Kidney epithelial cell (primary cell): ENCODE results near the gene MTHFD1L. TPM values are rescaled to one million over a fixed set of nuclear protein-coding genes. Genes with fewer than 3 reads are reported as not detected.

Experiments used
- DNase-seq: peaks from one replicate; pipeline ENCODE4 v3.0.0-alpha.2; 2010; ENCODE audit warnings: low read depth
- H3K27me3 ChIP-seq: 2 replicates; pipeline ENCODE4 v1.6.0; 2011; ENCODE audit warnings: low read length; ENCODE audit not compliant: control insufficient read depth, insufficient read depth
- H3K36me3 ChIP-seq: 2 replicates; pipeline ENCODE4 v1.5.1; 2011; ENCODE audit warnings: low read length; ENCODE audit not compliant: control insufficient read depth, insufficient read depth
- H3K4me3 ChIP-seq: 2 replicates; pipeline ENCODE4 v1.5.1; 2011; ENCODE audit warnings: low read depth, mild to moderate bottlenecking, control low read depth, low read length
- CTCF ChIP-seq: IDR thresholded peaks from 2 replicates; pipeline ENCODE4 v1.5.1; 2011; ENCODE audit warnings: mild to moderate bottlenecking, moderate library complexity, low read length, control low read depth, inconsistent platforms; ENCODE audit not compliant: insufficient read depth, poor library complexity, severe bottlenecking
- total RNA-seq: library from RNA; depleted of rRNA; stranded (reverse); fragments of >200 nt; gene quantifications from 2 replicates; pipeline ENCODE4 v1.2.3, GENCODE V29; 2015

Gene MTHFD1L
- total RNA-seq, 1 donor from 2014 or later: 116 TPM

- no peak for TF ChIP-seq CTCF
- peaks cover 2% of the 10 kb centered on the region for H3K36me3 ChIP-seq
- no peak overlapping the region for H3K4me3 ChIP-seq
- no peak for DNase-seq
- H3K27me3 ChIP-seq: no peaks in the 10 kb centered on the region
Measured at GRCh38 chr6:150981669-150982068, 116.2 kb downstream of the MTHFD1L start.

GRCh38 chr6:150987371-150987828 lies 121.9 kb downstream of the MTHFD1L start:
- peaks cover 2% of the 10 kb centered on the region for H3K36me3 ChIP-seq
- no peak for TF ChIP-seq CTCF
- H3K27me3 ChIP-seq: no peaks in the 10 kb centered on the region
- no peak for DNase-seq
- no peak overlapping the region for H3K4me3 ChIP-seq

- Histone ChIP-seq H3K36me3 (peaks cover 2% of the 10 kb centered on the region), H3K4me3 (no peak overlapping the region), H3K27me3 (no peaks in the 10 kb centered on the region)
- no peak for DNase-seq
- no peak for TF ChIP-seq CTCF
Measured at GRCh38 chr6:150987855-150988464, 122.5 kb downstream of the MTHFD1L start.

- no peak for TF ChIP-seq CTCF
- Histone ChIP-seq H3K27me3 (no peaks in the 10 kb centered on the region), H3K4me3 (no peak overlapping the region), H3K36me3 (no peaks in the 10 kb centered on the region)
- DNase-seq: no peak
Measured at GRCh38 chr6:150991487-150991886, 126.0 kb downstream of the MTHFD1L start.

- Histone ChIP-seq H3K27me3 (no peaks in the 10 kb centered on the region), H3K36me3 (no peaks in the 10 kb centered on the region), H3K4me3 (no peak overlapping the region)
- TF ChIP-seq CTCF: no peak
- DNase-seq: no peak
Measured at GRCh38 chr6:150992262-150992661, 126.8 kb downstream of the MTHFD1L start.

GRCh38 chr6:150992703-150993102 lies 127.2 kb downstream of the MTHFD1L start:
- DNase-seq: no peak
- Histone ChIP-seq H3K36me3 (no peaks in the 10 kb centered on the region), H3K27me3 (no peaks in the 10 kb centered on the region), H3K4me3 (no peak overlapping the region)
- no peak for TF ChIP-seq CTCF
